Astrocyte of the spinal cord (primary cell): ENCODE data around the gene SAP30L.

Experiments
- DNase-seq: peaks from one replicate; pipeline ENCODE4 v3.0.0; 2011; ENCODE audit warnings: low read depth, low spot score
- H3K4me3 ChIP-seq: 2 replicates; pipeline ENCODE4 v1.5.1; 2011; ENCODE audit warnings: low read depth, mild to moderate bottlenecking, low read length, moderate library complexity
- CTCF ChIP-seq: IDR thresholded peaks from 2 replicates; pipeline ENCODE4 v1.5.1; 2012; ENCODE audit warnings: low read depth, mild to moderate bottlenecking, low read length, inconsistent platforms
- in situ Hi-C: cut with HindIII; loops from 2 replicates; pipeline ENCODE4 v1.10.0; 2017; ENCODE audit warnings: low sequenced_read_pairs

Gene SAP30L

GRCh38 chr5:154502180-154502579 lies 56.4 kb downstream of the SAP30L start:
- no peak overlapping the region for H3K4me3 ChIP-seq
- no peak for TF ChIP-seq CTCF
- in situ Hi-C loops, result no loop called here
- no peak for DNase-seq

DNA sequence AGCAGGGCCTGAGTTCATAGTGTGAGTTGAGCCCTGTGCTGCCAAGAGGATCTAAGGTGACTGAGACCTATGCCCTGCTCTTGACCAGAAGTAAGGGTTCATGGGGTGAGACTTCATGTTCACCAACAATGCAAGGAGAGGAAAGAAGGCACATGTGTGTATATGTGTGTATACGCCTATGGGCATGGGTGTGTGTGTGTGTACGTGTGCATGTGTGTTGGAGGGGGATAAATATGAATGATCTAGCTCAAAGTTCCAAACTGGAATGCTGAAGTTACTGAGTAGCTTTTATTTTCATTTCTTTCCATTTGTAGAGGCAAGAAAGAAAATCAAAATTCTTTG lies 57.9 kb downstream of the SAP30L start:
- H3K4me3 ChIP-seq, result no peak overlapping the region
- TF ChIP-seq CTCF, result no peak
- DNase-seq, result no peak
- in situ Hi-C loops, result no loop called here

GRCh38 chr5:154505567-154505966 lies 59.8 kb downstream of the SAP30L start:
- H3K4me3 ChIP-seq, result no peak overlapping the region
- in situ Hi-C loops, result no loop called here
- TF ChIP-seq CTCF, result no peak
- DNase-seq, result no peak

GRCh38 chr5:154506049-154506715 lies 60.4 kb downstream of the SAP30L start:
- no peak for TF ChIP-seq CTCF
- no peak overlapping the region for H3K4me3 ChIP-seq
- in situ Hi-C loops, result no loop called here
- no peak for DNase-seq

DNA sequence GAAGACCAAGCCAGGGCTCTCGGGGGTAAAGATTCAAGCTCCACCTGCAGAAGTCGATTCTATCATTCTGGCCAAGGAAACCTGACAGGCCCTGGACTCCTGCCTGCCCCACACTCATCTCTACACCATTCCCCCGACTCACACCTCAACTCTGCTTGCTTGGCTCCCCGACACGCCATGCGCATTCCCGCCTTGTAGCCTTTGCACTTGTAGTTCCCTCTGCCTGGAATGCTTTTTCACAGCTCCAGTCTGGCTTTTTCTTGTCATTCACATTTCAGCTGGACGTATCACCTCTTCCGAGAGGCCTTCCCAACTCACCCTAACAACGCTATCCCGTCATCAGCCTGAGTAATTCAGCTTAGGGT lies 60.9 kb downstream of the SAP30L start:
- H3K4me3 ChIP-seq, result no peak overlapping the region
- in situ Hi-C loops, result no loop called here
- no peak for DNase-seq
- no peak for TF ChIP-seq CTCF

DNA sequence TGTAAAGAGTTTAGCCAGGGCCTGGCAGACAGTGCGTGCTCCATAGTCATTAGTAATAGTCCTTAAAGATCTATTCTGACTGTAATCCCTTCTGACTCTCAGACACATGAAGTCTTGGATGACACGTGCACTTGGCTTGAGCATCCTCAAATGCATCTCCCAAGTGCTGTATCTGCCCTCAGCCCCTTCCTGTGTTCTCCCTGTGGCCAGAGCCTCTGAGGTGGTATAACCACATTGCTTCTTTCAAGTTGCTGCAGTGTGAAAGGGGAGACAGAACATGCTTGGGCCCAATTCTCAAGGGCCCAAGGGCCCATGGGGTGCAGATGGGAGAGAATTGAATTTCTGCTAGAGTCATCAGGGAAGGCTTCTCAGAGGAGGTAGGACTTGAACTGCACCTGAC lies 62.3 kb downstream of the SAP30L start:
- in situ Hi-C loops, result no loop called here
- no peak overlapping the region for H3K4me3 ChIP-seq
- no peak for DNase-seq
- no peak for TF ChIP-seq CTCF
